Erythroblast (primary cell): ENCODE measurements around the gene LRP1B.

Experiments
- GATA1 ChIP-seq: IDR thresholded peaks from 2 replicates; pipeline ENCODE4 v1.6.1; 2011; ENCODE audit warnings: low read depth, mild to moderate bottlenecking, control low read depth, low read length, moderate library complexity
- POLR2A ChIP-seq: IDR thresholded peaks from 2 replicates; pipeline ENCODE4 v1.6.1; 2011; ENCODE audit warnings: mild to moderate bottlenecking, low read length

DNA sequence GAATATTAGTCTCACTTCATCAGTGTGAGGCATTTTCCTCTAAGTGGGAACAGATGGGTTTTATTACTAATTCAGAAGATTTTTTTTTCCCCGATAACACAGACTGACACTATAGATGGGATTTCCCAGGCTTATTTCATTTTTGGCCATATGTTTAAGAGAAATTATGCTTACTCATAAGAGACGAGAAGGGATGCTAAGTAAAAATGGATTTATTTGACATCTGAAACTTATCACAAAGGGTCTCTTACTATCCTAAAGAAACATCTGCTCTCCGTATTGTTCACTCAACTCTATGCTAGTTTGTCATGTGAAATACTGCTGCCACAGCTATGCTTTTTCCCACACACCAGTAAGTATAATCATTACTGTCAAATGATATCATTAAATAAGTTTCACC, 1476.3 kb downstream of the LRP1B start:
- TF ChIP-seq POLR2A (no peak), GATA1 (no peak)
